Body of pancreas (tissue), 4 donors: Measurements from ENCODE around the gene RGS7BP.

Source experiments
- POLR2A ChIP-seq, 3 donors: fragments of 450-650 bp; IDR thresholded peaks; one replicate each; pipeline ENCODE4 v1.6.1; 2016; ENCODE audit warnings: antibody characterized with exemption in 3 of 3, mild to moderate bottlenecking in 2 of 3
- TF ChIP-seq, protein P1 (sequence below), 7 experiments: fragments of 450-650 bp in 4 of 7; fragments of 200-600 bp in 3 of 7; sonication (generic) in 3 of 7; IDR thresholded peaks; one replicate each; pipeline ENCODE4 v1.5.1; 2016 to 2019; ENCODE audit warnings: antibody characterized with exemption in 7 of 7

DNA sequence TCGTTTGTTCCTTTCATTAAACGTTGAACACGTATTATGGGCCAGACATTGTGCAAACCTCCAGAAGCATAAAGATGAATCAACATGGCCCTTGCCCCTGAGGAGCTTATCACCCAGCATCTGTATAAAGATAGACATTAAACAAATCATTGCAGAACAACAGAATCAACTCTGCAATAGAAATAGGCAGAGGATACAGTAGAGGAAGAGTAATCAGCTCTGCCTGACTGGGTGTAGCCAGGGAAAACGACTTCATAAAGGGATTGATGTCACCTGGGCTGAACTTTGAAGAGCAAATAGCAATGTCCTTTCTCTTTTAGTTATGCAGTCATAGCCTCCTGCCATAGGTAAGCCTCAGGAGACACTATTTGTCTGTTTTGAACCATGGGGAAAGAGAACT lies 13.4 kb downstream of the RGS7BP start:
- TF ChIP-seq, protein P1, sequence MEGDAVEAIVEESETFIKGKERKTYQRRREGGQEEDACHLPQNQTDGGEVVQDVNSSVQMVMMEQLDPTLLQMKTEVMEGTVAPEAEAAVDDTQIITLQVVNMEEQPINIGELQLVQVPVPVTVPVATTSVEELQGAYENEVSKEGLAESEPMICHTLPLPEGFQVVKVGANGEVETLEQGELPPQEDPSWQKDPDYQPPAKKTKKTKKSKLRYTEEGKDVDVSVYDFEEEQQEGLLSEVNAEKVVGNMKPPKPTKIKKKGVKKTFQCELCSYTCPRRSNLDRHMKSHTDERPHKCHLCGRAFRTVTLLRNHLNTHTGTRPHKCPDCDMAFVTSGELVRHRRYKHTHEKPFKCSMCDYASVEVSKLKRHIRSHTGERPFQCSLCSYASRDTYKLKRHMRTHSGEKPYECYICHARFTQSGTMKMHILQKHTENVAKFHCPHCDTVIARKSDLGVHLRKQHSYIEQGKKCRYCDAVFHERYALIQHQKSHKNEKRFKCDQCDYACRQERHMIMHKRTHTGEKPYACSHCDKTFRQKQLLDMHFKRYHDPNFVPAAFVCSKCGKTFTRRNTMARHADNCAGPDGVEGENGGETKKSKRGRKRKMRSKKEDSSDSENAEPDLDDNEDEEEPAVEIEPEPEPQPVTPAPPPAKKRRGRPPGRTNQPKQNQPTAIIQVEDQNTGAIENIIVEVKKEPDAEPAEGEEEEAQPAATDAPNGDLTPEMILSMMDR (IDR thresholded peaks at IDR 0.05), result no peak
- no peak for TF ChIP-seq POLR2A (IDR thresholded peaks at IDR 0.05)
